Measurements from ENCODE around the gene RCOR3.
A peak's percentile ranks its signal among the peaks of the same experiment; 100 is the strongest.
"Not testable (repeated sequence)": the region's sequence is repeated elsewhere in the genome, so short reads cannot be mapped to it uniquely, and the experiment has no call there.

RCOR3 gene

GRCh38 chr1:211258756-211259637 is at the start of gene RCOR3:
Gene RCOR3 (plus strand): TSS chr1:211259366. CDS start chr1:211259561, 195 bp downstream.
- POLR2A ChIA-PET = interaction anchor here (0.6 kb wide), 1 partner anchor 125 kb away, joined by 3 read pairs; no protein-coding TSS in a partner anchor
- CTCF ChIA-PET = interaction anchor here (0.9 to 1.4 kb wide), 7 partner anchors 9 to 124 kb away, joined by 3 to 8 read pairs (median 4); partner anchors contain the start of gene KCNH1
- DNase-seq (ENCODE audit: extremely low spot score) = peak; percentile 90
- TF ChIP-seq, protein P1, sequence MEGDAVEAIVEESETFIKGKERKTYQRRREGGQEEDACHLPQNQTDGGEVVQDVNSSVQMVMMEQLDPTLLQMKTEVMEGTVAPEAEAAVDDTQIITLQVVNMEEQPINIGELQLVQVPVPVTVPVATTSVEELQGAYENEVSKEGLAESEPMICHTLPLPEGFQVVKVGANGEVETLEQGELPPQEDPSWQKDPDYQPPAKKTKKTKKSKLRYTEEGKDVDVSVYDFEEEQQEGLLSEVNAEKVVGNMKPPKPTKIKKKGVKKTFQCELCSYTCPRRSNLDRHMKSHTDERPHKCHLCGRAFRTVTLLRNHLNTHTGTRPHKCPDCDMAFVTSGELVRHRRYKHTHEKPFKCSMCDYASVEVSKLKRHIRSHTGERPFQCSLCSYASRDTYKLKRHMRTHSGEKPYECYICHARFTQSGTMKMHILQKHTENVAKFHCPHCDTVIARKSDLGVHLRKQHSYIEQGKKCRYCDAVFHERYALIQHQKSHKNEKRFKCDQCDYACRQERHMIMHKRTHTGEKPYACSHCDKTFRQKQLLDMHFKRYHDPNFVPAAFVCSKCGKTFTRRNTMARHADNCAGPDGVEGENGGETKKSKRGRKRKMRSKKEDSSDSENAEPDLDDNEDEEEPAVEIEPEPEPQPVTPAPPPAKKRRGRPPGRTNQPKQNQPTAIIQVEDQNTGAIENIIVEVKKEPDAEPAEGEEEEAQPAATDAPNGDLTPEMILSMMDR (IDR thresholded peaks at IDR 0.05; ENCODE audit: control extremely low read depth, extremely low read depth, low read depth, missing control alignments) = peak; percentile 79

- DNase-seq (ENCODE audit: extremely low spot score) = no peak
- CTCF ChIA-PET = no interaction called here
- TF ChIP-seq, protein P1 (IDR thresholded peaks at IDR 0.05; ENCODE audit: control extremely low read depth, extremely low read depth, low read depth, missing control alignments) = no peak
- POLR2A ChIA-PET = no interaction called here
Observed at GRCh38 chr1:211210052-211210451, 49.1 kb upstream of the RCOR3 start.

DNA sequence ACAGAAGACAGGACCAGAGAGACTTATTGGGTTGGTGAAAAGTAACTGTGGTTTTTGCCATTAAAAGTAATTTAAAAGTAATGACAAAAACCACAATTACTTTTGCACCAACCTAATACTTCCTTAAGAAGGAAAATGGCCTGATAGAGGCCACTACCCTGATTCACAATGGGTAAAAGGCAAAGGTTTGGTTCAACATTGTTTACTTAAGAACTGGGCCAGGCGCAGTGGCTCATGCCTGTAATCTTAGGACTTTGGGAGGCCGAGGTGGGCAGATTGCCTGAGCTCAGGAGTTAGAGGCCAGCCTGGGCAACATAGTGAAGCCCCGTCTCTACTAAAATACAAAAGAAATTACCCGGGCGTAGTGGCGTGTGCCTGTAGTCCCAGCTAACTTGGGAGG is 48.2 kb upstream of the RCOR3 start:
- CTCF ChIA-PET = no interaction called here
- TF ChIP-seq, protein P1 (IDR thresholded peaks at IDR 0.05; ENCODE audit: control extremely low read depth, extremely low read depth, low read depth, missing control alignments) = no peak
- POLR2A ChIA-PET = no interaction called here
- DNase-seq (ENCODE audit: extremely low spot score) = no peak

DNA sequence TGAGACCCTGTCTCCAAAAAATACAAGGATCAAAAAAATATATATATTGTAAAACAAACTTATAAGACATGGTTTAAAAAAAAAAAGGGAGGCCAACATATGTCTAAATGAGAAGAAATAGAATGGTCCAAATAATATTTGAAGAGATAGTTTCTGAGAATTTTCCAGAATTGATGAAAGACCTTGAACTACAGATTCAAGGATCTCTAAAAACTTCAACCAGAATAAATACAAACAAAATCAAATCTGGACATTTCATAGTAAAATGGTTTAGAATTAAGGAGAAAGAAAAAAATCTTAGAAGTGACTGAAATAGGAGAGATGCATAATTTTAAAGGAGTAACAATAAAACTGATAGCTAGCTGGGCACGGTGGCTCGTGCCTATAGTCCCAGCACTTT is 45.5 kb upstream of the RCOR3 start:
- TF ChIP-seq, protein P1 (IDR thresholded peaks at IDR 0.05; ENCODE audit: control extremely low read depth, extremely low read depth, low read depth, missing control alignments) = no peak
- DNase-seq (ENCODE audit: extremely low spot score) = no peak
- ChIA-PET CTCF (no interaction called here), POLR2A (no interaction called here)

DNA sequence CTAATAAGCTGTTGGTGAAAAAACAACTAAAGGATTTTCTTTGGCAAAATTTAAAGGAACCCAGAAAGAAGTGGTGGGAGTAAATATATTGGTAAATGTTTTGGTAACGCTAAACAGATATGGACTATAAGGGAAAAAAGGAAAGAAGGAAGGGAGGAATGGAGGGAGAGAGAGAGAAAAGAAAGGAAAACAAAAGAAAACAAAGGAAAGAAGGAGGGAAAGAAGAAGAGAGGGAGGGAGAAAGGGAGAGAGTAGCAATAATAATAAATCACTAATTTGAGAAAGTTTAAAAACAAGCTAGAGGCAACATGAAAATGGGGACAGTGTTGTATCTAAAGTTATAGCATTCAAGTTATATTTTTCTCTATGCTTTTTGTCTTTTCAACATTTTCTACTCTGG is 43.6 kb upstream of the RCOR3 start:
- TF ChIP-seq, protein P1 (IDR thresholded peaks at IDR 0.05; ENCODE audit: control extremely low read depth, extremely low read depth, low read depth, missing control alignments) = no peak
- ChIA-PET CTCF (interaction anchor here (0.8 to 1.1 kb wide), 2 partner anchors 31 to 443 kb away, joined by 3 read pairs; no protein-coding TSS in a partner anchor), POLR2A (no interaction called here)
- no peak for DNase-seq (ENCODE audit: extremely low spot score)

DNA sequence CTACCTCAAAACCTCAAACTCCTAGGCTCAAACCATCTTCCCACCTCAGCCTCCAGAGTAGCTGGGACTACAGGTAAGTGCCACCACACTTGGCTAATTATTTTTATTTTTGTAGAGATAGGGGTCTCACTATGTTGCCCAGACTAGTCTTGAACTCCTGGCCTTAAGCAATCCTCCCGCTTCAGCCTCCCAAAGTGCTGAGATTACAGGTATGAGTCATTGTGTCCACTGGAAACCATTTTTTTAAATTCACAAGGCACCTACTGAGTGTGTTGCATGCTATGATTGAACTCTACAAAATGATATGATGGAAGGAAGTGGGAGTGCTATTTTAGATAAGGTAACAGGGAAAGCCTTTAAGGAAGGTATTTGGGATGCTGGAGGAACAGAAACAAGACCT is 41.8 kb upstream of the RCOR3 start:
- no peak for DNase-seq (ENCODE audit: extremely low spot score)
- ChIA-PET CTCF (interaction anchor here (1.5 kb wide), 1 partner anchor 12 kb away, joined by 3 read pairs; no protein-coding TSS in a partner anchor), POLR2A (no interaction called here)
- TF ChIP-seq, protein P1 (IDR thresholded peaks at IDR 0.05; ENCODE audit: control extremely low read depth, extremely low read depth, low read depth, missing control alignments) = no peak

DNA sequence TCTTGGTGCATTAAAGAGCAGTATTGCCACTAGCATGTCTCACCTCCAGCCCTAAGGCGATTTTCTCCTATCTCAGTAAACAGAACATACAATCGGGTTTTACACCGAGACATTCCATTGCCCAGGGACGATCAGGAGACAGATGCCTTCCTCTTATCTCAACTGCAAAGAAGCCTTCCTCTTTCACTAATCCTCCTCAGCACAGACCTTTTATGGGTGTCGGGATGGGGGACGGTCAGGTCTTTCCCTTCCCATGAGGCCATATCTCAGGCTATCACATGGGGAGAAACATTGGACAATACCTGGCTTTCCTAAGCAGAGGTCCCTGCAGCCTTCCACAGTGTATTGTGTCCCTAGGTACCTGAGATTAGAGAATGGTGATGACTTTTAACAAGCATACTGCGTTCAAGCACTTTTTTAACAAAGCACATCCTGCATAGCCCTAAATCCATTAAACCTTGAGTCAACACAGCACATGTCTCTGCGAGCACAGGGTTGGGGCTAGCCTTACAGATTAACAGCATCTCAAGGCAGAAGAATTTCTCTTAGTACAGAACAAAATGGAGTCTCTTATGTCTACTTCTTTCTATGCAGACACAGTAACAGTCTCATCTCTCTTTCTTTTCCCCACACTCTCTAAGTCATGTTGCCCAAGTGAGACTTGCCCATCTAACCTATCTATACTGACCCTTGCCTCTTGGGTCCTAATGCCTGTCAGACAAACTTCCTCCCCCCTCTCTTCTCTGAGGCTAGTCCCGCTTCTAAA is 36.5 kb upstream of the RCOR3 start:
- POLR2A ChIA-PET; CTCF ChIA-PET; DNase-seq (ENCODE audit: extremely low spot score): not testable (repeated sequence)

GRCh38 chr1:211228573-211229364 is 30.4 kb upstream of the RCOR3 start:
- CTCF ChIA-PET = interaction anchor here (0.7 to 1.4 kb wide), 3 partner anchors 12 to 94 kb away, joined by 3 read pairs; partner anchors contain the start of gene KCNH1
- DNase-seq (ENCODE audit: extremely low spot score); POLR2A ChIA-PET: not testable (repeated sequence)
